K562 (cell line): ENCODE results near the gene TASP1. TPM values are rescaled to one million over a fixed set of nuclear protein-coding genes. Genes with fewer than 3 reads are reported as not detected.

ENCODE experiments used
- ARID4B ChIP-seq: sonication (generic); formaldehyde crosslinking; IDR thresholded peaks from 2 replicates; pipeline ENCODE4 v1.8.0; 2022; ENCODE audit warnings: mild to moderate bottlenecking, missing genetic modification reagents
- HES1 ChIP-seq: fragments of 450-650 bp; IDR thresholded peaks from 2 replicates; pipeline ENCODE4 v1.6.1; 2016; ENCODE audit warnings: low read depth, mild to moderate bottlenecking, moderate library complexity
- PBX2 ChIP-seq, 2 experiments: IDR thresholded peaks in 1 of 2; conservative IDR thresholded peaks in 1 of 2; 2 replicates each; pipeline ENCODE4 v1.6.1; 2016; ENCODE audit warnings: low read depth in 2 of 2, mild to moderate bottlenecking in 1 of 2, missing compliant biosample characterization in 1 of 2, missing genetic modification characterization in 1 of 2, moderate library complexity in 1 of 2
- RAD21 ChIP-seq, 2 experiments: fragments of 250-450 bp in 1 of 2; fragments of 450-650 bp in 1 of 2; sonication (Bioruptor Pico) in 1 of 2; formaldehyde crosslinking in 1 of 2; IDR thresholded peaks in 1 of 2; conservative IDR thresholded peaks in 1 of 2; 2 replicates each; pipeline versions ENCODE4 v1.4.0 to v1.8.0; 2020 to 2022; ENCODE audit warnings: mild to moderate bottlenecking in 2 of 2, moderate library complexity in 1 of 2
- ZNF639 ChIP-seq, 2 experiments: fragments of 200-800 bp in 1 of 2; sonication (Bioruptor generic) in 1 of 2; sonication (generic) in 1 of 2; formaldehyde crosslinking in 1 of 2; IDR thresholded peaks in 1 of 2; conservative IDR thresholded peaks in 1 of 2; 2 replicates each; pipeline versions ENCODE4 v1.5.0 to v1.6.1; 2016 to 2020; ENCODE audit warnings: missing compliant biosample characterization in 1 of 2, missing genetic modification characterization in 1 of 2, missing genetic modification reagents in 1 of 2
- polyA plus RNA-seq, 8 experiments: library from polyadenylated mRNA; depleted of rRNA in 4 of 8; stranded (reverse) in 5 of 8; unstranded in 3 of 8; fragments of >200 nt; fragmentation: Nextera tagmentation in 2 of 8; fragmentation: Illumina TruSeq in 1 of 8; extraction: Ambion mirVana in 2 of 8; extraction: Trizol in 1 of 8; gene quantifications; 2 replicates each; pipeline versions ENCODE4 v1.2.1 to v1.2.3, GENCODE V29; 2011 to 2014; ENCODE audit warnings: inconsistent platforms in 1 of 8, missing spikeins in 1 of 8
- total RNA-seq, 7 experiments: library from RNA; depleted of rRNA in 6 of 7; stranded (reverse); fragments of >200 nt in 6 of 7; fragmentation: Illumina TruSeq in 2 of 7; extraction: Trizol in 2 of 7; gene quantifications; 2 replicates each; pipeline versions ENCODE4 v1.2.1 to v1.2.3, GENCODE V29; 2011 to 2021; ENCODE audit warnings: low replicate concordance in 1 of 7

TASP1 gene
- total and polyA plus RNA-seq, 9 of the 15 experiments (the other 6 are each of a cell fraction or from before 2014, with no cell fraction given): 3.7 to 10.6 (median 6.4) TPM

DNA sequence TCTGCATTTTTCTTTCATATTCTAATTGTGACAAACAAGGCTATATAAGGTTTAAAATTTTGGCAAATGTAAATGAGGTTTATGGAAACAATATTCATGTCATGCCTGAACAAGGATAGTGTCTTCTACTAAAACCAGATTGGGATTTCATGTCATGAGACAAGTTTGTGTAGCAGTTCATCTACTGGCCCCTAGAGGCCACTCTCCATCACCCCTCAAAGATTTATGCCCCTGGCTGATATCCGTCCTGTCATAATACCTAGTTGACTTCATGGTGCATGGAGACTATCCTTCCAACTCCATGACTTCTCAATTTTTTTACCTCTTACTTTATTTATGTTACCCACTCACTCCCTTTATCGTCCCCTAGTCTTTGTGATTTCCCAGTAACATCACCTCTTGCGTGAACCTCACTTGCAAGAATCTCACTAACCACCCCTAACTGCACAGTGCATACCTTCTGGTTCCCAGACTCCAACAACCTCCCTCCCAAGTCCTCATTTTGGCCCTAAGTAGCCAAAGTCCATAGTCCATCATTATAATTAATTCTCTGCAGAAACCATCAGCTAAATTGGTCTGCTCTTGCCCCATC is 179.8 kb downstream of the TASP1 start (continued):
- no peak for TF ChIP-seq ARID4B
- TF ChIP-seq HES1: no peak
- no peak for TF ChIP-seq PBX2 (CRISPR knock-in tag; IDR thresholded peaks at IDR 0.05; ENCODE audit: low read depth)
- TF ChIP-seq PBX2 (tag; conservative IDR thresholded peaks at IDR 0.05; ENCODE audit: low read depth): peak; percentile 88
- TF ChIP-seq RAD21 (CRISPR knock-in tag; conservative IDR thresholded peaks at IDR 0.05 in 1 of 2, IDR thresholded peaks at IDR 0.05 in 1 of 2): peak in 1 of 2 experiments; percentile 44; a peak in 3 of 4 replicates
- TF ChIP-seq ZNF639 (CRISPR knock-in tag; conservative IDR thresholded peaks at IDR 0.05 in 1 of 2, IDR thresholded peaks at IDR 0.05 in 1 of 2): no peak
- TF ChIP-seq, all 486 proteins: peak for 5
